K562 (cell line): ENCODE results near the gene ARF1. TPM values are rescaled to one million over a fixed set of nuclear protein-coding genes. Genes with fewer than 3 reads are reported as not detected.

ENCODE experiments used
- ATAC-seq: fragments of 200-7000 bp; cut with Tn5 transposase; 3 replicates; pipeline ENCODE4 v1.9.1; 2020; ENCODE audit warnings: moderate library complexity
- BruUV-seq: library from RNA; stranded (reverse); fragments of 400-500 nt; replicated peaks from 2 replicates; lab custom pipeline; 2021; lab: Mats Ljungman, UMichigan
- CTCF ChIA-PET: fragments of 300-600 bp; formaldehyde crosslinking; extraction: SDS; loops from one replicate; lab custom pipeline; 2021; ENCODE audit warnings: low intra/inter-chr PET ratio; lab: Yijun Ruan, JAX
- POLR2A ChIA-PET: fragments of 300-600, 350-650 bp; sonication (Branson Sonifier 250); formaldehyde crosslinking; extraction: SDS; loops from one replicate; lab custom pipeline; 2021; ENCODE audit warnings: antibody characterized with exemption, inconsistent platforms; lab: Yijun Ruan, JAX
- DNase-seq, 4 experiments: peaks; one replicate each; pipeline versions ENCODE4 v3.0.0 to v3.0.0-alpha.2; 2011 to 2018; ENCODE audit warnings: low spot score in 3 of 4, mixed read lengths in 3 of 4; ENCODE audit errors: extremely low read depth in 1 of 4
- FAIRE-seq: peaks from 2 replicates; lab custom pipeline; 2011; peaks lifted over from hg19 to GRCh38; lab: Jason Lieb, UNC
- H2AFZ ChIP-seq: 2 replicates; pipeline ENCODE4 v1.6.0; 2011; ENCODE audit warnings: low read depth, low read length, control low read depth, inconsistent platforms
- H3K27ac ChIP-seq: fragments of 200-600 bp; 3 replicates; pipeline ENCODE4 v1.8.0; 2011; ENCODE audit warnings: low read depth, mild to moderate bottlenecking, control low read depth, inconsistent platforms, low read length, moderate library complexity, mixed read lengths; ENCODE audit errors: extremely low read depth
- H3K27me3 ChIP-seq, 2 experiments: fragments of 300-600 bp in 1 of 2; 2 replicates in 1 of 2; 3 replicates in 1 of 2; pipeline versions ENCODE4 v1.6.0 to v1.8.0; 2011; ENCODE audit warnings: inconsistent platforms in 2 of 2, low read length in 2 of 2, mild to moderate bottlenecking in 1 of 2, mixed read lengths in 1 of 2, moderate library complexity in 1 of 2; ENCODE audit not compliant: control insufficient read depth in 2 of 2, insufficient read depth in 2 of 2
- H3K36me3 ChIP-seq: fragments of 300-600 bp; 3 replicates; pipeline ENCODE4 v1.8.0; 2011; ENCODE audit warnings: mild to moderate bottlenecking, low read length, inconsistent platforms; ENCODE audit not compliant: control insufficient read depth, insufficient read depth
- H3K4me1 ChIP-seq, 2 experiments: fragments of 200-600 bp in 1 of 2; replicated peaks in 1 of 2; 2 replicates in 1 of 2; 3 replicates in 1 of 2; pipeline versions ENCODE4 v1.5.1 to v1.8.0; 2011; ENCODE audit warnings: inconsistent platforms in 2 of 2, low read length in 2 of 2, mild to moderate bottlenecking in 1 of 2, mixed read lengths in 1 of 2, moderate library complexity in 1 of 2; ENCODE audit not compliant: control insufficient read depth in 2 of 2, insufficient read depth in 2 of 2
- H3K4me2 ChIP-seq: 2 replicates; pipeline ENCODE4 v1.6.1; 2011; ENCODE audit warnings: low read length, control low read depth, inconsistent platforms, mixed read lengths; ENCODE audit not compliant: insufficient read depth
- H3K4me3 ChIP-seq: fragments of 200-600 bp; sonication (generic), shearing (Covaris generic); 2 replicates; pipeline ENCODE4 v1.5.1; 2016; ENCODE audit warnings: control low read depth, inconsistent platforms
- H3K79me2 ChIP-seq: fragments of 200-600 bp; 3 replicates; pipeline ENCODE4 v1.8.0; 2011; ENCODE audit warnings: low read length, inconsistent platforms; ENCODE audit not compliant: control insufficient read depth, insufficient read depth
- H3K9ac ChIP-seq, 2 experiments: 2 replicates each; pipeline versions ENCODE4 v1.6.0 to v1.6.1; 2011; ENCODE audit warnings: low read depth in 2 of 2, low read length in 2 of 2, control low read depth in 1 of 2, inconsistent platforms in 1 of 2, mild to moderate bottlenecking in 1 of 2, mixed read lengths in 1 of 2; ENCODE audit not compliant: insufficient read depth in 1 of 2
- H3K9me1 ChIP-seq: one replicate; pipeline ENCODE4 v1.6.0; 2011; ENCODE audit warnings: inconsistent platforms, mild to moderate bottlenecking, low read length, moderate library complexity; ENCODE audit not compliant: control insufficient read depth, insufficient read depth
- H3K9me3 ChIP-seq: replicated peaks from 2 replicates; pipeline ENCODE4 v1.5.1; 2011; ENCODE audit warnings: low read depth, low read length, inconsistent platforms; ENCODE audit not compliant: control insufficient read depth, insufficient read depth
- H4K20me1 ChIP-seq: replicated peaks from 2 replicates; pipeline ENCODE4 v1.6.1; 2011; ENCODE audit warnings: low read length, inconsistent platforms, mixed read lengths; ENCODE audit not compliant: control insufficient read depth, insufficient read depth
- E2F3 ChIP-seq: fragments of 250-450 bp; sonication (Bioruptor Pico); IDR thresholded peaks from 2 replicates; pipeline ENCODE4 v1.4.0; 2020; ENCODE audit warnings: mild to moderate bottlenecking
- E2F8 ChIP-seq: fragments of 450-650 bp; IDR thresholded peaks from 2 replicates; pipeline ENCODE4 v1.7.1; 2018; ENCODE audit warnings: mild to moderate bottlenecking, low read depth; ENCODE audit not compliant: partially characterized antibody
- GATAD2A ChIP-seq: fragments of 450-650 bp; IDR thresholded peaks from 2 replicates; pipeline ENCODE4 v1.6.1; 2017
- HNRNPL ChIP-seq: fragments of 200-400 bp; formaldehyde crosslinking; IDR thresholded peaks from 2 replicates; pipeline ENCODE4 v1.6.1; 2017; ENCODE audit warnings: low read depth, mild to moderate bottlenecking, low read length
- RUNX1 ChIP-seq: sonication (generic); IDR thresholded peaks from 2 replicates; pipeline ENCODE4 v1.6.1; 2016; ENCODE audit warnings: antibody characterized with exemption, low read depth
- STAT5A ChIP-seq: IDR thresholded peaks from 2 replicates; pipeline ENCODE4 v1.6.1; 2012; ENCODE audit warnings: low read length, inconsistent platforms, borderline replicate concordance
- TSHZ1 ChIP-seq: fragments of 250-450 bp; sonication (Bioruptor Pico); IDR thresholded peaks from 2 replicates; pipeline ENCODE4 v1.4.0; 2020; ENCODE audit warnings: mild to moderate bottlenecking, moderate library complexity
- ZNF280A ChIP-seq: fragments of 450-650 bp; IDR thresholded peaks from 2 replicates; pipeline ENCODE4 v1.6.1; 2018; ENCODE audit warnings: mild to moderate bottlenecking, low read depth; ENCODE audit not compliant: partially characterized antibody
- ZNF408 ChIP-seq: fragments of 250-450 bp; sonication (Bioruptor Pico); IDR thresholded peaks from 2 replicates; pipeline ENCODE4 v1.4.0; 2020; ENCODE audit warnings: low read depth, mild to moderate bottlenecking, moderate library complexity
- WGBS: fragments of 100-300 bp; shearing (Covaris generic); methylation state at CpG from one replicate; pipeline ENCODE4 v1.1.6; 2016; ENCODE audit warnings: low coverage, mixed read lengths; ENCODE audit not compliant: insufficient coverage; ENCODE audit errors: missing lambda C conversion rate; 5-methylcytosine and 5-hydroxymethylcytosine counted together
- in situ Hi-C: fragments of 300-500 bp; cut with MboI; formaldehyde crosslinking; loops from 4 replicates; pipeline ENCODE4 v1.15.0; 2018; ENCODE audit warnings: inconsistent platforms, mixed read lengths
- intact Hi-C: fragments of 100-400 bp; cut with micrococcal nuclease; formaldehyde crosslinking; loops from 2 replicates; pipeline ENCODE4 v1.14.2; 2022
- polyA plus RNA-seq, 8 experiments: library from polyadenylated mRNA; depleted of rRNA in 4 of 8; stranded (reverse) in 5 of 8; unstranded in 3 of 8; fragments of >200 nt; fragmentation: Nextera tagmentation in 2 of 8; fragmentation: Illumina TruSeq in 1 of 8; extraction: Ambion mirVana in 2 of 8; extraction: Trizol in 1 of 8; gene quantifications; 2 replicates each; pipeline versions ENCODE4 v1.2.1 to v1.2.3, GENCODE V29; 2011 to 2014; ENCODE audit warnings: inconsistent platforms in 1 of 8, missing spikeins in 1 of 8
- total RNA-seq, 7 experiments: library from RNA; depleted of rRNA in 6 of 7; stranded (reverse); fragments of >200 nt in 6 of 7; fragmentation: Illumina TruSeq in 2 of 7; extraction: Trizol in 2 of 7; gene quantifications; 2 replicates each; pipeline versions ENCODE4 v1.2.1 to v1.2.3, GENCODE V29; 2011 to 2021; ENCODE audit warnings: low replicate concordance in 1 of 7

ARF1 gene
- total and polyA plus RNA-seq, 9 of the 15 experiments (the other 6 are each of a cell fraction or from before 2014, with no cell fraction given), result 69.8 to 593 (median 325) TPM

GRCh38 chr1:228048120-228048519 lies 34.4 kb upstream of the ARF1 start:
- intact Hi-C loops, result no loop called here
- WGBS, result 2% methylated on average over 5 of the region's 5 CpGs
- in situ Hi-C loops, result no loop called here
- peaks cover 0 to 9% of the 10 kb centered on the region in 2 experiments; a peak in 1 of 5 replicates for H3K4me1 ChIP-seq
- DNase-seq, result no peak
- no TSS peak for BruUV-seq
- H3K9me1 ChIP-seq, result peaks cover 4% of the 10 kb centered on the region
- ChIA-PET CTCF (no interaction called here), POLR2A (interaction anchor here (0.6 to 0.8 kb wide), 2 partner anchors 12 to 43 kb away, joined by 3 to 4 read pairs; no protein-coding TSS in a partner anchor)
- ATAC-seq, result no peak
- no peak overlapping the region for H3K9ac ChIP-seq
- H2AFZ ChIP-seq, result no peak overlapping the region
- peaks cover 50 to 76% of the 10 kb centered on the region in 2 experiments for H3K27me3 ChIP-seq
- H3K36me3 ChIP-seq, result no peaks in the 10 kb centered on the region
- 0 out of 2 replicates have a peak, but pooled peaks cover 7% of the 10 kb centered on the region for H4K20me1 ChIP-seq
- TF ChIP-seq ZNF280A (no peak), TSHZ1 (CRISPR knock-in tag) (no peak), E2F3 (CRISPR knock-in tag) (no peak), HNRNPL (no peak), STAT5A (no peak), ZNF408 (CRISPR knock-in tag) (no peak), RUNX1 (no peak), GATAD2A (no peak), E2F8 (no peak)
- H3K27ac ChIP-seq, result no peak overlapping the region
- H3K9me3 ChIP-seq, result no peaks in the 10 kb centered on the region
- no peak overlapping the region for H3K4me3 ChIP-seq
- H3K79me2 ChIP-seq, result no peaks in the 10 kb centered on the region
- H3K4me2 ChIP-seq, result no peak overlapping the region
- no peak for FAIRE-seq
